DMS153 treated with DMSO at 0.1 percent for 48 hours (cell line): ENCODE data around the gene ANKRD40.
"Not testable (repeated sequence)": the region's sequence is repeated elsewhere in the genome, so short reads cannot be mapped to it uniquely, and the experiment has no call there.

Source experiments
- DNase-seq: peaks from one replicate; lab custom pipeline; 2025; ENCODE audit not compliant: unreplicated experiment; lab: John Stamatoyannopoulos, UW

Gene ANKRD40, protein sequence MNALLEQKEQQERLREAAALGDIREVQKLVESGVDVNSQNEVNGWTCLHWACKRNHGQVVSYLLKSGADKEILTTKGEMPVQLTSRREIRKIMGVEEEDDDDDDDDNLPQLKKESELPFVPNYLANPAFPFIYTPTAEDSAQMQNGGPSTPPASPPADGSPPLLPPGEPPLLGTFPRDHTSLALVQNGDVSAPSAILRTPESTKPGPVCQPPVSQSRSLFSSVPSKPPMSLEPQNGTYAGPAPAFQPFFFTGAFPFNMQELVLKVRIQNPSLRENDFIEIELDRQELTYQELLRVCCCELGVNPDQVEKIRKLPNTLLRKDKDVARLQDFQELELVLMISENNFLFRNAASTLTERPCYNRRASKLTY

GRCh38 chr17:50707289-50708049 lies at the start of gene ANKRD40:
ANKRD40 (minus strand) TSS chr17:50707914; CDS start chr17:50707654, 260 bp downstream.
- peak; percentile 81 for DNase-seq

DNA sequence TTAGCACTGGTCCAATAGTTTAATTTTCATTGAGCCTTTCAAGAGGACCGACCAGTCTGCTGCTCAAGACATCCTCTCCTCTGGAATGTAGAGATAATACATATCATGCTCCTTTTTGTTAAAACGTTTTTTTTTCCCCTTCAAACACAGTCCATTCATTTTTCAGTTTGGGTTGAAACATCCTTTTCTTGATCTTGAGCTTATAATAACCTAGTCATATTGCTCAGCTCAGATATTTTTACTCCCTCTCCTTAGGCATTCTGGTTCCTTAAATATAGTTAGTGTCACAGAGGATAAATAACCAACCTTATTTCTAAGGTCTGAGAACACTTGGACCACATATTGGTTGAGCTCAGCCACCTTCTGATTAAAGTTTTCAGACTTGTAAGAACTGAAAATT lies 46.8 kb upstream of the ANKRD40 start:
- no peak for DNase-seq

DNA sequence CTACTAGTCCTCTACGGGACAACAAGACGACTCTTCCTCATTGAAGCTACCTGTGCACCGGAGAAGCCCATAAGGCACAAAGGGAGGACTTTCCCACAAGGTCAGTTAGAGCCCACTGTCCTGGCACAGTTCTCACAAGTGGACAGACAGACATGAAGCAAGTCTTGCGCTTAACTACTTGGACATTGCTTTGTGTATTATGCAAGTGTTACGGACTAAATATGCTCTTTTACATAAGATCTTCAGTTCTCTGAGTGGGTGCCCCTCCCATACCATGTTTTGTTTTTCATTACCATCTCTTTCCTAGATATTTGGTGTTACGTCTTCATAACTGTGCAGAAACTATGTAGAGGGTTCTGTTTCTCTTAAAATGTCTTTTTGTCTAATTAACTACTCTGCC lies 41.5 kb upstream of the ANKRD40 start:
- DNase-seq = no peak

DNA sequence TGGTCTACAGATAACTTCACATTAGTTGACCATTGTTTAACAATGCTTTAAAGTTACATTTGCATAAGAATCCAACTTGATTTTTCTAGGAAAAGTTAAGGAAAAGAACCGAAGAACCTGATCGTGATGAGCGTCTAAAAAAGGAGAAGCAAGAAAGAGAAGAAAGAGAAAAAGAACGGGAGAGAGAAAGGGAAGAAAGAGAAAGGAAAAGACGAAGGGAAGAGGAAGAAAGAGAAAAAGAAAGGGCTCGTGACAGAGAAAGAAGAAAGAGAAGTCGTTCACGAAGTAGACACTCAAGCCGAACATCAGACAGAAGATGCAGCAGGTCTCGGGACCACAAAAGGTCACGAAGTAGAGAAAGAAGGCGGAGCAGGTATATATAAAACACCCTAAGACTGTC lies 37.9 kb upstream of the ANKRD40 start:
- no peak for DNase-seq

DNA sequence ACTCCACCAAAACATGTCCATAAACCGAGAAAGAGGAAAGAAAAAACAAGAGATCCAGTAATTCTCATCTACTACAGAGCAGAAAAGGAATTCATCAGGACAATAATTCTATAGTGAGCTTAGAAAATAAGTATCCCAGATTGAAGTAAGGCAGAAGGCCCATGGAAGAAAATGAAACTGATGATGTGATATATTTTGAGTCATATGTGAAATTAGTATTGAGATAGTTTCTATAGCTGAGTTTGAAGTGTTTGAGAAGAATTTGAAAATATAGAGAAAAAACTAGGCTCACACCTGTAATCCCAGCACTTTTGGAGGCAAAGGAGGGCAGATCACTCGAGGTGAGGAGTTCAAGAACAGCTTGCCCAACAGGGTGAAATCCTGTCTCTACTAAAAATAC lies 31.4 kb upstream of the ANKRD40 start:
- no peak for DNase-seq

DNA sequence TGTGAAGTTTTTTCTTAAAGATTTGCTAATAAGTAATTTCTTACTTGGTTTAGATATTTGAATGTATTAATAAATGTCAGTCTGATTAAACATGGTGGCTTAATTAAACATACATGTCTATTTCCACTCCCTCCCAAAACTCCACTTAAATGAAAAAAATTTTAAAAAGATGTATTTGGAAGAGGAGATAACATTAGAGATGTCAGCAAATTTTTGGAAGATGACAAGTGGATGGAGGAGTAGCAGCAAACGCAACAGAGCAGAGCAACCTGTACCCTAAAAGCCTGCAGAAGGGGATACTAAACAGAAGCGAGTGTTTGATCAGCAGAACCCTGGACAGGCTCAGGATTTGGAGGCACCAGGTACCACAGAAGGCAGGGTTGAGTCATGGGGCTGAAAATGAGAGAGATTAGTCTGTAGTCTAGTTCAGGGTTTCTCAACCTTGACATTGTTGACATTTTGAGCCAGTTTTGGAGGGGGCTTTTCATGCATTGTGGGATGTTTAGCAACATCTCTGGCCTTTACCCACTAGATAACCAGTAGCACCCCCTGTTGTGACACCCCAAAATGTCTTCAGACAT lies 29.5 kb upstream of the ANKRD40 start:
- no peak for DNase-seq

DNA sequence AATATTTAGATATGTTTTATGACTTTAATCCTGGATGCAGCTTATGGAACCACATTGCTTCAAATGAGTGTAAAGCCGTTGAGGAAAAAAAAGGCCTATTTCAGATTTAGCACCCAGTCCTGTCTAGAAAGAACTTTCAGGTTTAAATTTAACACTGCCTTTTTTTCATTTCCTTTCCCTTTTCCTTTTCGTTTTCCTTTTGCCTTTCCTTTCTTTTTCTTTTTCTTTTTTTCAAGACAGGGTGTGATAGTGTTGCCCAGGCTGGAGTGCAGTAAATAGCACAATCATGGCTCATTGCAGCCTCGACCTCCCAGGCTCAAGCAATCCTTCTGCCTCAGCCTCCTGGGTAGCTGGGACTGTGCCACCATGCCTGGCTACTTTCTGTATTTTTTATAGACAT lies 27.6 kb upstream of the ANKRD40 start:
- DNase-seq = no peak

DNA sequence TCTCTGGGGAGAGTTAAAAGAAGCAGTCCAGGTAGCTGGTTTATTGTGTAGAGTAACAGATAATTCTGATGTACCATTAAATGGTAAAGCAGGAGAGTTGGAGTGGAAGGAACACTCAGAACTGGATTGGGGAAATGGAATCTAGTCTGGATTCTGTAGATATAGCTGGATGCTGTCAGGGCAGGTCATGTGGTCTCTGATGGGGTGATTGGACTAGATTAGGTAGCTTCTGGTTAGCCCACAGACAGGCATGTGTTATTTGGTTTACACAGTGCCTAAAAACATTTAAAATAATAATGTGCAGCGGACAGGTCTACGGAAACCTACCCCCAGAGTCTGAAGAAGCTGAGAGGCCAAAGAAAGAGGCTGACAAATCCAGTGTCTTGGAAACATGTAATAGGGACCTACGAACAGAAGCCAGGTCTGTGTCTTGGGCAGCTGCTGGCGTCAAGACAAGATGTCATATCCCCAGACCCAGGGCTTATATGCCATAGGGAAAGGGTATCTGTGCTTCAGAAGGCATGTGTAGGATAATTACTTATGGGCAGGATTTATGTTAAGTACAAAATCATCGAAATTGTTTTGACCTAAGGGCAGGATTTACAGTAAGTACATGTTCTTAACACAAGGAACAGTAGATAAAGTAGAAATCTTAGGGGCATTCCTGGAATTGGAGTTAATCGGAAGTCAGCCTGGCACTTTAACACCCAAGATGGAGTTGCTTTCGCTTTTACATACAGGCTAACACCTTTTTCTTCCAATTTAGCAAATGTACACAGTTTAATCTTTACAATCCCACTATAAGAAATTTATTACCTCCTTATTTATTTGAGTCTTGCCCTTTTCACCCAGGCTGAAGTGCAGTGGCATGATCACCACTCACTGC lies 24.1 kb upstream of the ANKRD40 start:
- no peak for DNase-seq

GRCh38 chr17:50728881-50729765 lies 21.4 kb upstream of the ANKRD40 start:
- no peak for DNase-seq

- DNase-seq = no peak
Measured at GRCh38 chr17:50728112-50728429, 20.4 kb upstream of the ANKRD40 start.

GRCh38 chr17:50725769-50726655 lies 18.3 kb upstream of the ANKRD40 start:
- DNase-seq = no peak

- not testable (repeated sequence) for DNase-seq
Measured at GRCh38 chr17:50724622-50725021, 16.9 kb upstream of the ANKRD40 start.

- DNase-seq = no peak
Measured at GRCh38 chr17:50722746-50723145, 15.0 kb upstream of the ANKRD40 start.

DNA sequence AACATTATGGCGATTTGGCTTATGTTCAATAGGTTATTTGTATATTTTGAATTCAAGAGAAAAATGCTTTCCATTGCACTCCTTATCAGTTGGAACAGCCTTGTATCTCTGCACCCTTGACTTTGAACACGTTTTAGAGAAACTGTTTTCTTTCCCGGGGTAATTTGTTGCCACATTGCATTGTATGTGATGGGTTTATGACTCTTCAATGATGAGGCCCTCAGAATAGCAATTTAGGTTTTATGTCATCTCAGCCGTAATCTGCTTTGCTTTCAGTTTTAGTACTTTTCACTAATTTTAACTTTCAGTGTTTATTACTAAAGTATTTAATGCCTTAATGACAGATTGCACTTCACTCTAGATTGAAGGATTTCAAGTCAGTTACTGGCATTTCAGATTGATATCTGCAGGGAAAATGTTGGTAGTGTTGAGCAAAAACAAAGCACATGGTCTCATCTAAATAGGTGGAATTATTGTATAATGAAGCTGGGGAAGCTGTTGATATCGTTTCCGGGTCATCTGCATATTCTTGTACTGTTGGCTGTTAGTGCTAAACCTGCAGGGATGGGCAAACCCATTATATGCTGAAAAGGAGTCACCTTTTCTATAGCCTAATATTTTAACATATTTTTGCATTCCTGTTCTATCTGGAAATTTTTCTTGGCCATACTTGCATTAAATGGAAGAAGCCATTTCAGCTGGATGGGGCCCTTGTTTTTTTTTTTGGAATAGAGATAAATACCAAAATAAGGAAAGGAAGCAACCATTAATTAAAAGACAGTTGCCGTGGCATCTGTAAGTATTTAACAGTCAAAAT lies 13.7 kb upstream of the ANKRD40 start:
- DNase-seq = no peak

GRCh38 chr17:50719924-50720794 lies 12.4 kb upstream of the ANKRD40 start:
- no peak for DNase-seq

- peak; percentile 90 for DNase-seq
Measured at GRCh38 chr17:50719144-50719923, 11.6 kb upstream of the ANKRD40 start, which contains the start of gene LUC7L3. LUC7L3 (plus strand) TSS chr17:50719603; CDS start chr17:50719733, 130 bp downstream.

DNA sequence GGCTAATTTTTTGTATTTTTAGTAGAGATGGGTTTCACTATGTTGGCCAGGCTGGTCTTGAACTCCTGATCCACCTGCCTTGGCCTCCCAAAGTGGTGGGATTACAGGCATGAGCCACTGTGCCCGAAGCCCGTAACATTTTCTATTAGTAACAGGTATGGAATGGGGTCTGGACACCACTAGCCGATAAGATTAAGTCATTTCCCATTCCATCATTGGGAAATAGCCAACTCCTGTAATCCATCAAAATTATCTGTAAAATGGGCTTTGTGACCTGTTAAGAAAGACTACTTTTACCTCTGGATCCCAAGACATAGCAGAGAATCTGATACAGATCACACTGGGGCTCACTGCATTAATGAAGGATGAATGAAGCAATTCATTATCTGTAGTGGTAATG lies 7.8 kb upstream of the ANKRD40 start:
- no peak for DNase-seq
